Stimulated activated CD8-positive, alpha-beta memory T cell treated with anti-CD3 and anti-CD28 coated beads, Interleukin-7, amount 100 ng/mL, for 1 hour (primary cell): ENCODE measurements around the gene PID1.

ENCODE experiments used
- DNase-seq, 2 donors: peaks; one replicate each; pipeline ENCODE4 v3.0.0-alpha.2; 2020; ENCODE audit warnings: low read depth in 2 of 2

Gene PID1

DNA sequence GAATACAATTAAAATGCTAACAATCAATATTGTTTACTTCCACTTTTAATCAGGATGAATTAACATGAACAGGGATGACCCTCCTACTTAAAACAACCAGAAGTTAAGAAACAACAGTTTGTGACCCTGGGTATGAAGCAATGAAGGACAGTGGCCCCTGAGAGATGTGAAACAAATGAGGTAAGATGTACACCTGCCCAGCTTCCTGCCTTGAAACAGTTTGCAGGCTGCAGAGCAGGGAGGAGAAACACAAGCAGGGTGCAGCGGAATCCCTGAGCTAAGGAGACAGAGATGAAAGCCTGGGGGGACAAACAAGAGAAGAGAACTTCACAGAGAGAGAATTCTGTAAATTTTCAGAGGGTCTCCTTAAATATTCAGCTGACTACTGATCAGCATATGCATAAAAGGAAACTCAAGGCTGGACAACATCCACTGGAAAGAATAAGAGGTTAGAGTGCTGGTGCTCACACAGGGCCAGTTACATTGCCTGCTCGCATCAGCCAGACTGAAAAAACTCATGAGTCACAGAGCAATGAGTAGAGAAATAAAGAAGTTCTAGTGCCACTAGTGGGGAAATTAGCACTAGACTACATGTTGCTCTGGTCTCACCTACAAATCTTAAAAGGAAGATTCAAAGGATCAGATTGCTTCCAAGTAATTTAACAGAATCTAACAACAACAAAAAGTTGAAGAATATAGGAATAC is 106.4 kb downstream of the PID1 start:
- no peak for DNase-seq

DNA sequence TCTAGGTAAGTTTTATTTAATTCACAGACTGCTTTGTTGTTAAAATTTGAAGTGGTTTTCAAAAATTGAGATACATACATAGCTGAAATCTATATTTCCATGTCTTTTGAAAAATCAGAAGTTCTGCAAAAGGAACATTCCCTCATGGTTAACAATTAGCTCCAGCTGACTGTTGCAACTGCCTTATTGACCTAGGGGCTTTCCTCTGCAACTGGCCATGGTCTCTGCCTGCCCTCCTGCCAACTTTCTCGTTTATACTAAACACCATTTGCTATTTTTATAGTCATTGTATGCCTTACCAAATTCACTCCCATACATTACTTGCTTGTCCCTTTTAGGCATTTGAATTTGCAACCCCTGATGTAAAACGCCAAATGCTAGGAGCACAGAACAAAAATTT is 107.2 kb downstream of the PID1 start:
- no peak for DNase-seq

DNA sequence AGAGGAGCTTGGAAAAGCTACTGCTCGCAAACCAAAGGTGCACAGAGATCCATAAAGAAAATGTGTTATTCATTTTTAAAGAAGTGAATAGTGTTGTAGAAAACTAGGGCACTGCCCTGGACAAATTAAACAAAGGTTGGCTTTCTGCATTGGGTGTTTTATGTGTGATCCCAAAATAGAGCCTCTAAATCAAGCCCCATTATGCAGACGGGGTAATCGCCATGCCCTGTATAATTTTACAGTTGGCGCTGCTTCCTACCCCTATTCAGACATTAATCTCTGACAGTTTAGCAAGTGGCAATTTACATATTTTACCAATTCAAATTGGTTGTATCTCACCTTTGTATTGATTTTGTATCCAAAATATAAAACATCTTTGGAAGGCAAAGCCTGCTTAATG is 109.1 kb downstream of the PID1 start:
- DNase-seq: no peak

DNA sequence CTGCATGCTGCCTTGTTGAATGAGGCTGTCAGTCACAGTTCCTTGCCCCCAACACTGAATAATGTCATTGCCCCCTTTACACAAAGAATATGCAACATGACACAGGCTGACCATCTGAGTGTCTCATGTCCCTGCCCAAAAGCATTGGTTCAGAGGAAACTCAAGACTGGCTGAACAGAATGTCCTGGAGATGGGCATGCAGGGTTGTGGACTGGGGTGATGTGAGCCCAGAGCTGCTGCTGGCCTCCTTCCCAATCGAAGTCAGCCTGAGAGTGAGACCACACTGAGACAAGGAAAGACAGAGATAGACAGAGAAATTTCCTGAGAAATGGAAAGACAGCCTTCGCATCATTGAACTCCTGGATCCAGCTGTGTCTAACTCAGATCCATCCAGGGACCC is 110.1 kb downstream of the PID1 start:
- DNase-seq: no peak

DNA sequence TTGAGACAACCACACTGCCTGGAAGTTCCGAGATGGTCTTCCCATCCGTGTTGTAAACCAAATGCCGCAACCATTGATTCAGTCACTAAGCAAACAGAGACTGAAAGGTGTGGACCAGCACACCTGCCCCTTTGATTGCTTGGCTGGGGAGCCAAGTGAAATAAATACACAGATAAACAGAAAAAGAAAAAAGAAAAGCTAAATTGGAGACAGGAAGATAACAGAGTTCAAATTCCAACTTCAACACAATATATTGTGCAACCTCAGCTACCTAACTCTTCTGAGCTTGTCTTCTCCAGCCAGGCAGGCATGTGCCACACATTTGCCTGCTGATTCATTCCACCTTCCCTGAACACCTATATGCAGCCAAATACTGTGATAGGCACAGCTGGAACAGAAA is 110.9 kb downstream of the PID1 start:
- DNase-seq: no peak

DNA sequence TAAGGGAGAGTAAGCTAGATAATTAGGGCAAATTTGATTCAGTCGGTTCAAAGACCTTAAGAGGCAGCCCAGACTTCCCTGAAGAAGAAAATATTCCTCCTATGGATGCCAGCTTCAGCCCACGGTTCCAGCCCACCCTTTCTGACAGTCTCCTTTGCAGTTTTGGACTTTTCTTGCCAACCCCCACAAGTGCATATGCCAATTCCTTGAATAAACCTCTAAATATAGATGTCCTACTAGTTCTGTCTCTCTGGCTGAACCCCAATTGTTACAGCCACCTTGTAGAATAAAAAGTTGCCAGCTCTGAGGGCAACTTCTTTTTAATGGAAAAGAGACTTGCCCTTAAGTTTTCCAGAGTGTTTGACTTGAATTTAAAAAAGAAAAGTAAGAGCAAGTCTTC is 111.7 kb downstream of the PID1 start:
- DNase-seq: no peak

DNA sequence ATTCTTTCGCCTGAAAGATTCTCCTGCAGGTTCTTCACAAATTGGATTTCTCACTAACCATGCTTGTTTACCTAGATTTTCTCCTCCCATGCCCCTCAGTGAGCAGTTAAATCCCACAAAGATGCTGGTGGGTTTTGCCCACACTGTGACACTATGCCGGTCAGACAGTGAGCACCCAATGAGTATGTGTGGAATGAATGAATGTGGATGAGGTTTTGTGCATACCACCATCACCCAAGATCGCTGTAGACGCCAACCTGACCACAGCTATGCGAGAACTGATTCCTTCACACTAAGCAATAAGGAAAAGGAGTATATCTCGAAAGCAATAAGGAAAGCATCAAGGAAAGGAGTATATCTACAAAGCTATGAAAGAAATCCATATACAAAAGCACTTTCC is 116.7 kb downstream of the PID1 start:
- DNase-seq: no peak

DNA sequence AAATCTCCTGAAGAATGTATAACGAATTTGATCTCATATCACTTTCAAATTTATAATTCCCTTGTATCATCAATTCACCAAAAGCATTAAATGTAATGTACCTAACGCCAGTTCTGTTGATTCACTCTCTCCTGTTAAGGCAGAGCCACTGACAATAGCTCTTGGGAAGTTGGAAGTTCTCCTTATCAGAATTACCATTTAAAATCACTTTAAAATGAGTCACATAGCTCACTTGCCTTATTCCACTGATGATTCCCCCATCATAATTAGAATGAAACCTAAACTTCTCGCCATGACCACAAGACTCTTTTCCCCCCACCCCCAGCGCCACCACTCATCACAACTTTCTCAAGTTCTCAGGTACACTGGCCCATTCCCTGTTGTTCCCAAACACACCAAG is 117.1 kb downstream of the PID1 start:
- DNase-seq: no peak

DNA sequence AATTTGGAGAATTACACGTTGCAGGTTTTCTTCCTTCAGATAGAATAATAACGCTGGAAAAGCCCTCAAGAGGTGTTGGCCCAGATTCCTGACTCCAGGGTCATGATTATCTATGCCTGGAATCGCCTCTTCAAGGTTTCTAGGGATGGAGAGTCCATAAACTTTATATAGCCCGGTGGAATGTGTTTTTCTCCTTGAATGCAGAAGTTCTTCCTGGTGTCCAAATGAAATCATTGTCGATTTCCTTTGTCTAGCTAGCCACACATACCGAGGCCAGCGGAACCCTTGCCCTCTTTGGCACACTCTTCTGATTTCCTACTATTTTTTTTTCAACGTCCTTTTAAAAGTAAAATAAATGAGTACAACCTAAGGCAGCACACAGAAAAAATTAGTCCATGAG is 117.8 kb downstream of the PID1 start:
- DNase-seq: no peak

DNA sequence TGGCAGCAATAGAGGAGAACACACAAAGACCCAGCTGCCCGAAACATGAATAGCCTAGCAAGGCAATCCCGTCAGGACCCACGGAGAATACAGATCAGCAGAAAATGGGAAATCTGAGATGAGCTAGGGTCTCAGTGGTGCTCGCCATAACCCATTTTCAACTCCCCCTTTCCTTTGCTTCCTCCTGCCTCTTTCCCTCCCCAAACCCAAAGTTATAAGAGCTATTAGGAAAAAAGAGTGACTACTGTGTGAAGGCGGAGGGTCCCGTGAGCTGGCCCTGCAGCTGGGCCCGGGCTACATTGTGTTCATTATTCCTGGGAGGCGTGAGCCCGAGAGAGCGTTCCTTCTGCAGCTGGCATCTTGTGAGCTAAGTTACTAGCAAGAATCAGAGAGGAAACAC is 118.4 kb downstream of the PID1 start:
- no peak for DNase-seq

DNA sequence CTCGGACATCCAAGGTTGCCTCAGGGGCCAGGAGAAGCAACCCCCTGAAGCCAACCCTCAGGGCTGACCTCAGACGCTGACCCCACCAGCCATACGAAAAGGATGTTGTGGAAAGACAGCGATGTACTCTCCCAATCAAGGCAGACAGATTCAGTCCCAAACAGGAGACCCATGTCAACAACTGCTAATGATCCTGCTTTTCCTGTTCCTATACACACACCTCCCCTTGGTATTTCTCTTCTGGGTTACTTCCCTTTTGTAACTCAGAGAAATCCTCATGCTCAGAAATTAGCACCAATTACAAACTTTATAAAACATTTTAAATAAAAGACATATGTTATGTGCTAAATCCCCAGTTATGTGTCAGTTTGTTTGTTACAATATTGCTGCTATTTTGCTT is 120.8 kb downstream of the PID1 start:
- no peak for DNase-seq

DNA sequence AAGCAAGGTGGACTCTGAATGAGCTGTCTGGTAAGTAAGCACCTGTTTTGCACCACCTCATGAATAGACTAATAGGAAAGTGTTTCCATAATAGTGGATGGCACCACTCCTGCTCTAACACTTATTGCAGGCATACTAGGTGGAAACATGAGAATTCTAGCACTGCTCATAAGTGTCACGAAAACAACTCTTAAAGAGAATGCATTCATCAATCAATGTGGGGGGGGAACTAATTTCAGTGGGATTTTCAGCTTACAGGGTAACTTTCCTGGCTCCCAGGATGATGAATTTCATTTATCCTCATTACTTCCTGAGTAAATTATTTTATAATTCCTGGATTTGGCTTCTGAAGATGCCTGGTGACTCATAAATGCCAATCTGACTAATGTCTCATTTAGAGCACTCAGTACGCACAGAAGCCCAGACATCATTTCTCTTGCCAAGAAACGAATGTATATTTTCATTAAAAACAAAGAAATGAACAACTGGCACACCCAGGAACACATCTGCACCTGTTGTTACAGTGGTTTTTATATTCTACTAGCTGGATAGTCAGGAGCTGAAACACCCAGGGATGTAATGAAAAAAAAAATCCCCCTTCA is 129.6 kb downstream of the PID1 start:
- no peak for DNase-seq

DNA sequence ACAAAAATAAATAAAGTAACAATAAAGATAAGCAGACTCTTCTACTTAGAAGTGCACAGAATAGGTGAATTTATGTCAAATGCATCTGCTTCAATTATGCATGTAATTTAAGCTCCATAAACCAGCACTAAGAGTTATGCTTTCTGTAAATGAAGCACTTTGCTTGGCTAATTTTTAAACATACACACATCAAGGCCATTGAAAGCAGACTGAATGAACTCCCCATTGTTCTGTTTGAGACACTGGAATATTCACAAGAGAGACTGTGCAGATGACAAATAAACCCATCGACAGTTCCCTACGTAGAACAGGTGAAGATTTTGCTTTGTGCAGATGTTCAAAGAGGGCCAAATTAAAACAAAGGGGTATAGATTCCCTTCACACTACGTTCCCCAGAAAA is 133.4 kb downstream of the PID1 start:
- no peak for DNase-seq

DNA sequence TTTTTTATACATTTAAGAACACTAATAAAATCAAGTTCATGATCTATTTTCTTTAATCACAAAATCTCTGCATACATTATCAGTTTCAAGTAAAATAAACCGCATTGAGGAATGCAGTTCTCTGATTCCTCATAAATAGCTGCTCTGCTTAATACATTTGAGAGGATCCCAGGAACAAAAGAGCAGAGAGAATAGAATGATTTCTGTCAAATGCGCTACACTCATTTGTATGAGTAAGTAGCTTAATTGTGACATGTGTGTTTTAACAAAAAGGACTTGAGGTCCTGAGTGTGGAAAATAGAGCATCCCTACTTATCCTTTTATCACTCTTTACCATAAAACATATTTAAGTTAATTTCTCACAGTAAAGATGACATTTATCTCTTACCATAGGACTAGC is 134.0 kb downstream of the PID1 start:
- DNase-seq: no peak

DNA sequence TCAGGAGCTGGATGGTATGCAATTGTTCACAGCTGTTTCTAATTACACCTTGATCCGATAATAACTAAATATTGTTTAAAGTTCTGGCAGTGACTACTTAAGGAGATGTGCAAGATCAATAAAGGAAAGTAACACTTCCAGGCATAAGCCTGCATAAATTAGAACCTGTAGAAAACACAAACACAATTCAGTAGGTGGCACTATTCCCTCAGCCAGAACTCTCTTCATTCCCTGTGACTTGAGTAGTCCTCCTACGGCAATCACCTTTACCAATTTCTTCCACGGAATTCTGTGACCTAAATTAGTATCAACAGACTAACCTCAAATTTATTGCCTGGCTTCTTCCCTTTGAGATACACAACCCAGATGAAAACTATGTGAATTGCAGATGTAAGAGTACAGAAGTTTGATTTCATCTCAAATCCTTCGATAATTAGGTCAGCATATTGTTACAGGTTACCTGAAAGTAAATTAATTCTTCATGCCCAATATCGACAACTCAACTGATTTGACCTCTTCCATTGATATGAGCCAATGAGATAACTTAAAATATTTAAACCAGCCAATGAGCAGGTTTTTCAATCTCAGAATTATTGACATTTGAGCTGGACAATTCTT is 137.8 kb downstream of the PID1 start:
- no peak for DNase-seq

DNA sequence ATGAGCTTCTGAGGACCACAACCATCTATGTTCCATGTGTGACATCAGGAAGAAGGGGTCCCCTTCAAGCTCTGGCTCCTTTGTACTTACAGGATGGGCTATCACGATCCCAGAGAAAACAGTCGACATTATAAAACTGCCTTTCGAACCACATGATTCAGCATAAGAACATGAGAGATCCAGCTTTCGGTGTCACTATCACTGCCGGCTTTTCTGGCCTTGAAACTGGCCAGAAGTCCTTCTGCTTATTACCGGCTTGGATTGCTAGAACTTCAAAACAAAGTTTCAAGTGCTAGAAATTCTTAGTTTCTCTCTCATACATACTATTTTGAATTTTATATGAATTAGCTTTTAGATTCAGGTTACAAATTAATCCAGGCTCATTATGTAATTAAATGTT is 138.9 kb downstream of the PID1 start:
- no peak for DNase-seq

DNA sequence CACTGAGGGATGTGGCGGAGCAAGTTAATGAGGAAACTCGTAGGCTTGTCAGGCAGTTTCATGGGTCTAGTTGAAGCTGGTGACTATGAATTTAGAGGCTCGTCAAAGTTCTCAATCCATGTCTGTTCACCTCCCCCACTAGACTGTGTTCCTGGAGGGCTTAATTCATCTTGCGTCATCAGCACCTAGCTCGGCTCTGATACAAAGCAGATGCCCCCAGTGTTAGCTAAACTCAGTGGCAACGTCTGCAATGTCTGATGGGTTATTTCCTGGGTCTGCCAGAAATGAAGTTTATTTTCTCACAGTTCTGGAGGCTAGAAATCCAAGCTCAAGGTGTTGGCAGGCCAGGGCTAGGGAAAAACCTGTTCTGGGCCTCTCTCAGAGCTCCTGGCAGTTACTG is 140.6 kb downstream of the PID1 start:
- no peak for DNase-seq

DNA sequence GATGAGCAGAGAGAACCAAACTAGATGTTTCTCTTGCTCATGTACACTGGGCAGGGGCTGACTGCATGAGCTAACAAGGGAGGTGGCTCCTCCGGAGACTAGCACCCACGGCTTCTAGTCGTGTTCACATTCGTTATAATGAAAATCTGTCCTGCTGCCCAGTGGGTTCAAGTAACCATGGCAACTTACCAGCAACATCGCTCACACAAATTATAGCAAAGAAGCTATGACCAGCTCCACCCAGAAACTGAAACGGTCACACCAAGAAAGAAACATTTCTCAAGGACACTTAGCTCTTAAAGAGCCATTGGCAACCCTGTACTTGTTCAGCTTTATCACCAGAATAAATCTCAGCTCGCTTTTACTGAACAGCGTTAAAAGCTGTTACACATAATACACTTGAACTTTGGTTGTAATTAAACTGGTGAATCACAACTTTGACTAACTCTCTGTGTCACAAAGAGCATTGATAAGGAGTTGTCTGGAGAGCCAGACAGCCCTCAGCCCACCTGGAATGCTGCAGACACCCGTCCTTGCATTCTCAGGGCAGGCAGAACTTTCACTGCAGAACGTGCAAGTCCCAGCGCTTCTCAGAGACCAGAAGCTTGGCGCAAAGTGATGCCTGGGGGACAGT is 141.2 kb downstream of the PID1 start:
- no peak for DNase-seq

DNA sequence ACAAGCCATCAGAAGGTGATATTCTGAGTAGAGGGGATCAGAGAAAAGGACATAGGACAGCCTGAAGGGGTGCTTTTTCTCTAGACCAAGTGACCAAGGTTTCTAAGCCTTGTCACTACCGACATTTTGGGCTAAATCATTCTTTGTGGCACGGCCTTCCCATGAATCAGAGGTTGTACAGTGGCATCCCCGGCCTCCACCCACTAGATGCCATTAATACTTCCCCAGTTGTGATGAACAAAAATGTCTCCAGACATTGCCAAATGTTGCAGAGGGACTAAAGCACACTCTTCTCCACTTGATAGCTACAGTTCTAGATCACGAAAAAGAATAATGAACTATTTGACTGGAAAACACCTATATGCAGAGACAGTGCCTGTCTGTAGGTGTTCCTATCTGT is 143.6 kb downstream of the PID1 start:
- DNase-seq: no peak

DNA sequence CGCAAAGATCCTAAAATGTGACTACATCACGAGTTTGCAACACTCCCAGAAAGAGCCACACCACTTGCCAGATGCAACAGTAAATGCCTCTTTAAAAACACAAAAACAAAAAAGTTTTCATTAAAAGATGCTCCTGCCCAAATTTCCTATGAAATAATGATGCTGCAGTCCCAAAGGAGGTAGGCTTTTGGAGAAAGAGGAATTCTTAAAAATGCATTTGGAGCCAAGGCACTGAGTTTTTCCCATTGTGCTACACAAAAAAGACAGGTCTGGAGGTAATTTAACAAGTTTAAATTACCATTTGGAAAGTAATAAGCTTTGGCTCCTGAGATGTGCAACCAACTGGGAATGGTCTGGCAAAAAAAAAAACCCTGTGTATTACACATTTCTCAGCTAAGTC is 145.0 kb downstream of the PID1 start:
- DNase-seq: no peak

DNA sequence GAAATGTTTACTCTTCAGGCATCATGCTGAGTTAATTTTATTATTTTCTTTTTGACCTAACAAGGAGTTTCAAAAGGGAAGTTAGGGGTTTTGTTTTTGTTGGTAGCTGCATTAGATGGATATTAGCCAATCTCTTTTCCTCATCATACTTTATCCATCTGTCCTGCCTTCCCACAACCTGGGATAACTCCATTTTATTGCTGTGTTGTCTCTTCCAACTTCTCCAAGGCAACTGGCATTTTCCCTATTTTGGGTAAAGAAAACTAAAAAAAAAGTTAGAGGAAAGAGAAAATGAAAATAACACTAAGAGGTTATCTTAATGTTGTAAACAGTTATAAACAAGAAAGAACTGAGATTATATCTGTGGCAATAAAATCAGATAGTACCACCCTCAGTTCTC is 147.0 kb downstream of the PID1 start:
- DNase-seq: no peak

DNA sequence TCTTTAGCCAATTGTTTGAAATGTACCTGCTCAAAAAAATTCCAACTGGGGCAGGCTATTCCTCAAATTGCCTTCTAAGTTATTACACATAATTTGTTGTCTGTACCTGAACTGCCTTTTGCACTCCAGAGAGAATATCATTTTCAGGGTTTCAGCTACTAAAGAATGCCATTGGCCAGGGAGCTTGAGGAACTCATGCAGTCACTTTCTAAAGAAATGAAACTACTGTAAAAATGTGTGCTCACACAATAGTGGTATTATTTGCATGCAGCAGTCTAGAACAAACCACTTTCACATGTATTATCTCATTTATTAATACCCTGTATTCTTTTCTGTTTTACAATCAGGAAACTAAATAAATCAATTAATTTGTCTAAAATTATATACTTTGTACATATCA is 152.2 kb downstream of the PID1 start:
- DNase-seq: no peak

DNA sequence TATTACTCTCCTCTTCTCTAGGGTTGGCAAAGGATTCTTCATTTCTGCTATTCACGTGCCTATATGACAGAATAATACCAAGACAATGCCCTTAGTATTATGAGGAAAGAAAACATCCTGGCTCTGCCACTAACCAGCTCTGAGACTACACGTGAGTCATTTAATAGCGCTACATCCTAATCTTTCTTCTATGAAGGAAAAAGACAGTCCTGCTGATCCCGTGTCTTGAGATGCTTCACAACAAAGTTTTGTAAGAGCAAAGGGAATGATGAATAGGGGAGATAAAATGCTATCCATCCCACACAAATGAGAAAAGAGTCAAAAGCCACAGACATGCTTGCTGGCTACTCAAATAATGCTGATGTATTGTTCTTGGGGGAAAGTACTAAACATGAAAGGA is 152.8 kb downstream of the PID1 start:
- no peak for DNase-seq
